Cerebellar cortex (tissue), 1 donor: ENCODE measurements around the gene PLXNA2.

Source experiments
- DNase-seq: peaks from one replicate; pipeline ENCODE4 v3.0.0-alpha.2; 2015; ENCODE audit warnings: low spot score

Gene PLXNA2

GRCh38 chr1:208222376-208223126 lies 21.6 kb downstream of the PLXNA2 start:
- DNase-seq: no peak

DNA sequence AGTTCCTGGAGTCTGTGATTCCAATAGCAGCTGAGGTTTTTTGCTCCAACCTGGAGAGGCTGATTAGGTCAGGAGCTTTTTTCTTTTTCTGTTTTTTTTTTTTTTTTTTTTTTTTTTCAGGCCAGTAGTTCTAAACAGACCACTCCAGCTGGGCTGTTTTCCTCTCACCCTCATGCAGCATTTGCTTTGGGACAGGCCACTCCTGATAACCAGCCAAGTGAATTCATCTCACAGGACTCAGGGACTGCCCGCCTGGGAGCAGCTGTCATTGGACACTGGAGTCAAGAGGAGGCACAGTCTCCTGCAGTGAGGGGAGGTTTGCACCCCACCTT lies 22.9 kb downstream of the PLXNA2 start:
- no peak for DNase-seq

- no peak for DNase-seq
These were observed 24.4 kb downstream of the PLXNA2 start for GRCh38 chr1:208219659-208220282.

DNA sequence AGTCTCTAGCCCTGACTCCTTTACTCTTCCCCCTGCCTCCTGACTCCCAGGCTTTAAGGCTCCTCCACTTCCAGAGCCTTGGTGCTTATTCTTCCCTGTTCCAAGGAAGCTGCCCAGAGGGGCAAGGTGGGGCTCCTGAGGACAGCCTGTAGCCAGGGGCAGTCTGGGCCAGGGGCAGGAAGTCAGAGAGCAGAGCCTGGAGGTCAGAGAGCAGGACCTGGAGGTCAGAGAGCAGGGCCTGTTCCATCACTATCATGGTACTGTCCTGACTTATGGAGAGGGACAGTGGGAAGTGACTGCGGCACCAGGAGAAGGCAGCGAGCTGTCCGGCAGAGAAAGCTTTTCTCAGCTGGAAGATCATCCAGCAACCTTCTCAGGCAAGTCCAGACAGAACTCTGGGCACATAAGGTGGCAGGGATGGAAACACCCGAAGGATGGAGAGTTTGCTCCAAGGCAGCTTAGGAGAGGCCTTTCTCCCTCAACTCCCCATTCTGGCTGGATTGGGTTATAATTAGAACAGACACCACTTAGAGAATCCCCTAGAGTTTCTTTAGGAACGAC lies 25.0 kb downstream of the PLXNA2 start:
- DNase-seq: no peak

GRCh38 chr1:208218237-208219097 lies 25.7 kb downstream of the PLXNA2 start:
- DNase-seq: no peak

- no peak for DNase-seq
These were observed 26.4 kb downstream of the PLXNA2 start for GRCh38 chr1:208217781-208218180.

DNA sequence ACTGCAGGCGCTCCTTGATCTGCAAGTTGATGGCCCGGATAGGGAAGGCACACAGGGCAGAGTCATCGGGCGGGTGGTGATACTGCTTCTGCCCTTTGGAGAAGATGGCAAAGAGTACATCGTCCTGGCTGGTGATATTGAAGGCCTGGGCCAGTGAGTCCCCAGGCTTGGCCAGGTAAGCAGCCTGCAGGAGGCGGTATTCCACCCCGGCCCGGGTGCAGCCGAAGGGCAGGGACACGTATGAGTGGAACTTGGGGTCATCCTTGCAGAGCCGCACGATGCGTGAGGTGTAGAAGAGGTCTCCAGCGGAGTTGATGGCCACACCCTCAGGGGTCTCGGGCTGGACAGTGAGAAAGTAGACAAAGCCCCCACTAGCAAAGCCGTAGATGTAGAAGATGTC lies 27.4 kb downstream of the PLXNA2 start:
- no peak for DNase-seq

- no peak for DNase-seq
These were observed 28.1 kb downstream of the PLXNA2 start for GRCh38 chr1:208216062-208216461.

- no peak for DNase-seq
These were observed 28.8 kb downstream of the PLXNA2 start for GRCh38 chr1:208215393-208215792.

- no peak for DNase-seq
These were observed 30.4 kb downstream of the PLXNA2 start for GRCh38 chr1:208213786-208214185.

DNA sequence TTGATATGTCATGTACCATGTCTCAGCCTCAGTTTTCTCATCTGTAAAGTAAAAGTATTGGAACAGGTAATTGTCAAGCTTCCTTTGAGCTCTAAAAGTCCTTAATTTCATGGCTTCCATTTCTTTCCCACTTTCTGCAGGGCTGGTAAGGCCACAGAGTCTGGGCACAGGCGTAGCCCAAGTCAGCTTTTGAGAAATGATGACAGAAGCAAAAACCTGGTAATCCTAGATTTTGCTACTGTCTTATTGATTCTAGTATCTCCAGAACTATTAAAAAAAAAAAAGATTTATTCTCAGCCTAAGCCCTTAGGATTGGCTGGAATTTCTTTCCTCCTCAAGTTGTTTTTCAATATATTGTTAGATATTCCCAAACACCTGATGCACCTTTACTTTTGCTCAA lies 31.3 kb downstream of the PLXNA2 start:
- DNase-seq: no peak

GRCh38 chr1:208211921-208212843 lies 32.0 kb downstream of the PLXNA2 start:
- DNase-seq: no peak

DNA sequence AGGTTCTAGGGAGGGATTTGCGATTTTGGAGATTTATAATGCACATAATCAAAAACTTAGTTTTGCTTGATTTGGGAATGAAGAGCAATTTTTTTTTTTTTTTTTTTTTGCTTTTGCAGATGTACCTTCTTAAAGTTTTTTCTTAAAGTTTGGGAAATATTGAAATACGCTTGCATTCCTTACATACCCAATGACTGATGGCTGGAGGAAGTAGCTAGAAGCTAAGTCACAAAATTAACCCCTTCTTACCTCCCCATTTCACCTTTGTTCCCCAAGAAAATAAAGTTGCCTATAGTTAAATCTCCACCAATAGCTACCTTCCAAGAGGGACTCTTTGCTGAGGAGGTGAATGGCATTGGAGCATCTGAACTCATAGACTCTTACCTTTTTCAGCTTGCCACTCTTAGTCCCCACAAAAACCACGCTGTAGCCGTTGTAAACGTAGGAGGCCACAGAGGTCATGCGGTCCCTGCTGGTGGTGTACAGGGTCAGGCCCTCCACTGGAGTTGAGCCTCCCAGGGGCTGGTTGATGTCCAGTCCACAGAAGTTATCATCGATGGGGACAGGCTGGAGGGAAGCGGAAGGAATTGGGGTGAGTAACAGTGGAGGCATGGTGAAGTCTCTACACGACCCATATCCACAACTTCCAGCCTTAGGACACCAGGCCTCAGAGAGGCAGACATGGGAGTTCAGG lies 34.1 kb downstream of the PLXNA2 start:
- no peak for DNase-seq

- DNase-seq: no peak
These were observed 34.9 kb downstream of the PLXNA2 start for GRCh38 chr1:208209286-208209685.

DNA sequence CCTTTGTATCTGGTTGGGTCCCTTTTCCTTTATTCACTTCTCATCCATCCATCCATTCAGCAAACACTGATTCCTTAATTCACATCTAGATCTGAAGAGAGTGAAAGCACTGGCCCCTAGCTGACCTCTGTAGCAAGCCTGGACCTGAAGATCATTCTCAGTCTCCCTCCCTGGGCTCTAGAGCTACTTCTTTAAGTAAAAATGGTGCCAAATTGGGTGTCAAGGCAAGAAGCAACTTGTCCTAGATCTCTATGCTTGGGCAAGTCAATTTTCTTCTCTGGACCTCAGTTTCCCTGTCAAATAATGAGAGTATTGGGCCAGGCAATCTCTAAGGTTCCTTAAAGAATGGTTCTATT lies 36.1 kb downstream of the PLXNA2 start:
- no peak for DNase-seq

GRCh38 chr1:208207388-208208131 lies 36.6 kb downstream of the PLXNA2 start:
- no peak for DNase-seq

DNA sequence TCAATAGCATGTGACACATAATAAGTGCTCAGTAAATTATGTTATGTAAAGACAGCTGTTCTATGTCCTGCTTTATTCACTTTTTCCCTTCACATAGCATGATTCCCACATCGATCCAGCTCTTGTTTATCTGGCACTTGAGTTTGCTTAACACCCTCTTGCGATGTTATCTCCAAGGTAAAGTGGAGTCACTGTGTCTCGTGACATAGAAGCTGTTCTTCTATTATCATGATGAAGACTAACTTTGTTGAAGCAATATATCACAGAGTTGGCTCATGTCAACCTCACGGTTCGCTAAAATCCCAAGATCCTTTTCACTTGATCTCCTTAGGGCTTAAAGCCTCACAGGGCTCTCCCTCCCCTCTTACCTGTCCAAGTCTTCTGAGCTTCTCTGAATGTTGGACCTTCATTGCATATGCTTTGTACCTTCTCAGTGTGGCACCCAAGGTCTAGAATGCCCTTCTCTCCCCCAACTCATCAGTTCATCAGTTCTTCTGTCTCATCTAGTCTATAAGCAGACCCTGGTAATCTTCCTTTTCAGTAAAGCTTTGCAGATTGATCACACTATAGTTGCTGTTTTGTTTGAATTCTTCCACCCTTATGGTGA lies 38.0 kb downstream of the PLXNA2 start:
- no peak for DNase-seq

- DNase-seq: no peak
These were observed 38.8 kb downstream of the PLXNA2 start for GRCh38 chr1:208205216-208206013.

DNA sequence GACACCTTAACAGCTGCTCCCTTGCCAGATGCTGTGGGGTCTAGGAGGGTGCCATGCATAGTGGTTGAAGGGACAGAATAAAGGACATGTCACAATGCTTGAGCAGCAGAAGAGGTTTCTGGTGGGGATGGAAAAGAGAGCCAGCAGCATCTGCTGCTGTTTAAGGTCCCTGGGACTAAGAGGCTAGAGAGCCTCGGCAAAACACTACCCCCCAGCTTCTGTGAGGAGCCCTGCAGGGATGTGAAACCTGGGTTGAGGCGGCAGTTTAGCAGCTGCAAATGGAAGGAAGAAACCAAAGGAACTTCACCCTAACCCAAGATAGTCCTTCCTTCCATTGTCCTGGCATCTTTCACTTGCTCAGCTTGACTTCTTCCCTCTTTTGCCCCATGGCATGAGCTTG lies 39.4 kb downstream of the PLXNA2 start:
- DNase-seq: no peak
